ENCODE measurements around the gene USP38.
"Not testable (repeated sequence)": the region's sequence is repeated elsewhere in the genome, so short reads cannot be mapped to it uniquely, and the experiment has no call there.

USP38 gene, protein sequence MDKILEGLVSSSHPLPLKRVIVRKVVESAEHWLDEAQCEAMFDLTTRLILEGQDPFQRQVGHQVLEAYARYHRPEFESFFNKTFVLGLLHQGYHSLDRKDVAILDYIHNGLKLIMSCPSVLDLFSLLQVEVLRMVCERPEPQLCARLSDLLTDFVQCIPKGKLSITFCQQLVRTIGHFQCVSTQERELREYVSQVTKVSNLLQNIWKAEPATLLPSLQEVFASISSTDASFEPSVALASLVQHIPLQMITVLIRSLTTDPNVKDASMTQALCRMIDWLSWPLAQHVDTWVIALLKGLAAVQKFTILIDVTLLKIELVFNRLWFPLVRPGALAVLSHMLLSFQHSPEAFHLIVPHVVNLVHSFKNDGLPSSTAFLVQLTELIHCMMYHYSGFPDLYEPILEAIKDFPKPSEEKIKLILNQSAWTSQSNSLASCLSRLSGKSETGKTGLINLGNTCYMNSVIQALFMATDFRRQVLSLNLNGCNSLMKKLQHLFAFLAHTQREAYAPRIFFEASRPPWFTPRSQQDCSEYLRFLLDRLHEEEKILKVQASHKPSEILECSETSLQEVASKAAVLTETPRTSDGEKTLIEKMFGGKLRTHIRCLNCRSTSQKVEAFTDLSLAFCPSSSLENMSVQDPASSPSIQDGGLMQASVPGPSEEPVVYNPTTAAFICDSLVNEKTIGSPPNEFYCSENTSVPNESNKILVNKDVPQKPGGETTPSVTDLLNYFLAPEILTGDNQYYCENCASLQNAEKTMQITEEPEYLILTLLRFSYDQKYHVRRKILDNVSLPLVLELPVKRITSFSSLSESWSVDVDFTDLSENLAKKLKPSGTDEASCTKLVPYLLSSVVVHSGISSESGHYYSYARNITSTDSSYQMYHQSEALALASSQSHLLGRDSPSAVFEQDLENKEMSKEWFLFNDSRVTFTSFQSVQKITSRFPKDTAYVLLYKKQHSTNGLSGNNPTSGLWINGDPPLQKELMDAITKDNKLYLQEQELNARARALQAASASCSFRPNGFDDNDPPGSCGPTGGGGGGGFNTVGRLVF

DNA sequence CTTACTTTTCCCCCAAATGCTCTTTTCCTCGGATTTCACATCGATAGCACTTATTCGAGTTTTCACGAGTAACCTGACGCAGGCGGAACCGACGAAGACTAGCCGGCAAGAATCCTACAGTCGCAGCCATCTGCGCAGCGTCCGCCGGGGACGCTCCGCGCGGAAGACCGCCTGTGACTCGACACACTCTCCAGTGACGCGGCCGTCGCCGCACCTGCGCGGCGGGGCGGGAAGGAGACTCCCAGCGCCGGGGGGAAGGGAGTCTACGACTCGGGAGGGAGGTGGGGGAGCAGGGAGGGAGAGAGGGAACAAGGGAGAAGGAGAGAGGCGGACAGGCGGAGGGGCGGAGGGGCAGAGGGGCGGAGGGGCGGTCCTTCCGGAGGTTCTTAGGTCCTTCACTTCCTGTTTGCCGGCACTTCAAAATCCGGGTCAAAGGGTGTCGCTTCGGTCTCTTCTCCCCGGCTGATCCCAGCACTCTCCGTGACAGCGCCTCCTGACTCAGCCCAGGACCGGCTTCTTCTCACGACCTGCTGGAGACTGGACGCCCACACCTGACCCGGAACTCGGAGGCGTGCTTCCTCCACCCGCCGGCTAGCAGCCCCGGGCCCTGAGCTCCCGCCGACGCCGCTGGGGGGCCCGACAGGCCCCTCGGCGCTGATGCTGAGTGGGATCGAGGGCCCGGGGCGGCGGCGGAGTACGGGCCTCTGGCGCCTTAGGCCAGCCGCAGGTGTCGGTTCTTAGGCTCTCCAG lies at the start of gene USP38:
Gene USP38 (plus strand): TSS at position 415 of the 750 bp plus-strand sequence. CDS start 534 bp downstream, outside the sequence.
- ChIA-PET POLR2A (no interaction called here), CTCF (no interaction called here)

GRCh38 chr4:143135358-143135757 lies 49.4 kb upstream of the USP38 start:
- no peak for TF ChIP-seq CTCF (IDR thresholded peaks at IDR 0.05; ENCODE audit: control extremely low read depth, extremely low read depth, low read depth, missing control alignments)
- DNase-seq (ENCODE audit: extremely low spot score): no peak
- ChIA-PET POLR2A (no interaction called here), CTCF (no interaction called here)

More for the DNA sequence above, at the start of gene USP38:
- no peak for TF ChIP-seq CTCF (IDR thresholded peaks at IDR 0.05; ENCODE audit: control extremely low read depth, extremely low read depth, low read depth, missing control alignments)
- peak; percentile 87 for DNase-seq (ENCODE audit: extremely low spot score)

GRCh38 chr4:143140696-143141095 lies 44.0 kb upstream of the USP38 start:
- ChIA-PET CTCF (no interaction called here), POLR2A (no interaction called here)
- TF ChIP-seq CTCF (IDR thresholded peaks at IDR 0.05; ENCODE audit: control extremely low read depth, extremely low read depth, low read depth, missing control alignments): no peak
- no peak for DNase-seq (ENCODE audit: extremely low spot score)

- no peak for TF ChIP-seq CTCF (IDR thresholded peaks at IDR 0.05; ENCODE audit: control extremely low read depth, extremely low read depth, low read depth, missing control alignments)
- ChIA-PET POLR2A (no interaction called here), CTCF (no interaction called here)
- no peak for DNase-seq (ENCODE audit: extremely low spot score)
These were observed 36.2 kb upstream of the USP38 start for GRCh38 chr4:143148521-143148920.

DNA sequence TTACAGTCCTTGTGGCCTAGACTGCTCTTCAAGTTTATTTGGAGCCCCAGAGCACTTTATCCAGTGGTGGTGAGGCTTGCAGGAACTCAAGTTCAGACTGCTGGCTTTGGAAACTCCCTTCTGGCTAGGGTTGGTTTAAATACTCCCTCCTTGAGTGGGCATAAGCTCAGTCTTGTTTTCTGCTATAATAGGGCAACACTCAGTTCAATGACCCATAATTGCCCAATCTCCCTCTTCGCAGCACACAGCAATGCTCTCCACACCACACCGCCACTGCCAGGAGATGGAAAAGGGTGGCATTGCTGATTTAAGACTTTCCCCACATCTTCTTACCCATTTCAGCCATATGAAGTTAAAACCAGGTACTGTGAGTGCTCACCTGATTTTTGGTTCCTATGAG lies 27.9 kb upstream of the USP38 start:
- no peak for DNase-seq (ENCODE audit: extremely low spot score)
- ChIA-PET POLR2A (no interaction called here), CTCF (interaction anchor here (0.7 kb wide), 1 partner anchor 19 kb away, joined by 3 read pairs; no protein-coding TSS in a partner anchor)
- no peak for TF ChIP-seq CTCF (IDR thresholded peaks at IDR 0.05; ENCODE audit: control extremely low read depth, extremely low read depth, low read depth, missing control alignments)

DNA sequence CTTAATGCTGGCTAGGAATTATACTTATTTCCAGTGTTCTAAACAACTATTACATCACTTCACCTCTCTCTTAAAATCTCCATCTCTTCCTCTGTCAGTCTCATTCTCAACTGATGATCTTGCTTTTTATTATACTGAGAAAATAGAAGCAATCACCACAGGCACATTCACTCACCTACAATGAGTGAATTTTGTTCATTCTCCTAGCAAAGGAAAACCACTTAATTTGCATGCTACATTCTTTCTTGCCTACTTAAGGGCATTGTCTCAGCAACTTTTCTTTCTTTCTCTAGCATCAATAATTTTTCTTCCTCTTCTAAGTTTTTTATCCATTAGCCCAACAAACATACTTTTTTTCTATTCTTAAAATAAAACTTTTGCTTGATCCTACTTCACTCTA lies 21.1 kb upstream of the USP38 start:
- no peak for TF ChIP-seq CTCF (IDR thresholded peaks at IDR 0.05; ENCODE audit: control extremely low read depth, extremely low read depth, low read depth, missing control alignments)
- CTCF ChIA-PET: interaction anchor here (1.1 to 1.4 kb wide), 2 partner anchors 17 to 19 kb away, joined by 3 to 4 read pairs; no protein-coding TSS in a partner anchor
- POLR2A ChIA-PET: no interaction called here
- DNase-seq (ENCODE audit: extremely low spot score): no peak

- CTCF ChIA-PET; POLR2A ChIA-PET; DNase-seq (ENCODE audit: extremely low spot score): not testable (repeated sequence)
These were observed 18.0 kb upstream of the USP38 start for GRCh38 chr4:143166722-143167121.

Data from GM10248 (cell line).